ENCODE measurements around the gene UTP14A.
A peak's percentile ranks its signal among the peaks of the same experiment; 100 is the strongest.

The UTP14A gene

DNA sequence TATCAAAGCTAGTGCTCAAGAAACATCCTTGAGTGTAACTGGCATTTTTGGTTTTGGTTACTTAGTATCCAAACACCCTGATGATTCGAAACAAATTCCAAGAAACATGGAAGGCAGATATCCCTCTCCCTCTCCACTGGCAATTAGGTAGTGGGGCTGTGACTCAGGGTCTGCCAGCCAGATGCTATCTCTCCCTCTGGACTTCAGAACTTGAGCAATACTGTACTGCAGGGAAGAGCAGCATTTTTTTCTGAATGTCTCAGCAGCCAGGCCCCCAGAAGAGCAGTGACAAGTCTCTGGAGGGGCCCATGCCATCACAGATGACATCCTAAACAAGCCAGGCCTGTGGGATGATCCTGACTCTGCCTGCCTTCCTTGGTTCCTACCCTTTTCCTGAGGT is 39.2 kb downstream of the UTP14A start:
- no peak for DNase-seq (ENCODE audit: low read depth)

GRCh38 chrX:129953334-129953648 is 47.3 kb downstream of the UTP14A start:
- DNase-seq (ENCODE audit: low read depth) = no peak

- DNase-seq (ENCODE audit: low read depth) = no peak
Observed at GRCh38 chrX:129953881-129954280, 47.9 kb downstream of the UTP14A start.

GRCh38 chrX:129954804-129955203 is 48.8 kb downstream of the UTP14A start:
- DNase-seq (ENCODE audit: low read depth) = no peak

DNA sequence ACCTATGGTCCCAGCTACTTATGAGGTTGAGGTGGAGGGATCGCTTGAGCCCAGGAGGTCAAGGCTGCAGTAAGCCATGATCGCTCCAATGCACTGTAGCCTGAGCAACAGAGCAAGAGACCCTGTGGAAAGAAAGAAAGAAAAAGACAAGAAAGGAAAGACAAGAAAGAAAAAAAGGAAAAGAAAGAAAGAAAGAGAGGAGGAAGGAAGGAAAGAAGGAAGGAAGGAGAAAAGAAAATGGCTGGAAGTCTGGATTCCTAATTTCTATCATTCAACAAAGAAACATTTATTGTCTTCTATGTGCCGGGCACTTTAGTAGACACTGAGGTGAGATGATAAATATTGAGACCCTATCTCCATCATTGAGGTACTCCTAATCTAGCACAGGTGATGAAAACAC is 49.7 kb downstream of the UTP14A start:
- DNase-seq (ENCODE audit: low read depth) = no peak

- DNase-seq (ENCODE audit: low read depth) = no peak
Observed at GRCh38 chrX:129956145-129956544, 50.2 kb downstream of the UTP14A start.

DNA sequence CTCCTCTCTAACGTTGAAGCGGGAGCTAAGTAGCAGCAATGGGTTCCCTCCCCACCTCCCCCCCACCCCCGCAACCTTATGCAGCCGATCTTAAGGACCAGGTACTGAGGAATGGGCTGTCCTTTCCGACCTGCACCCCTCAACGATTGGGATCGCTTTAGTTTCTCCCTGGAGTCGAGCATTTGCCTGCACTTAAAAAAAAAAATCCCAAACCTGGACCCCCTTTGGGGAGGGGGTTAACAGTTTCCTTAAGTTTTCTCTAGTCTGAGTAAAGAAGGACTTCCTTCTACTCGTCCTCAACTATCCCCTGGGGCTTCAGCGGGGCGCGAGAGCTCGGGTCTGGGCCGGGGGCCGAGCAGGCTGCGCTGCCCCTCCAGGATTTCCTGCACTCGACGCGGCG is 50.8 kb downstream of the UTP14A start:
- no peak for DNase-seq (ENCODE audit: low read depth)

DNA sequence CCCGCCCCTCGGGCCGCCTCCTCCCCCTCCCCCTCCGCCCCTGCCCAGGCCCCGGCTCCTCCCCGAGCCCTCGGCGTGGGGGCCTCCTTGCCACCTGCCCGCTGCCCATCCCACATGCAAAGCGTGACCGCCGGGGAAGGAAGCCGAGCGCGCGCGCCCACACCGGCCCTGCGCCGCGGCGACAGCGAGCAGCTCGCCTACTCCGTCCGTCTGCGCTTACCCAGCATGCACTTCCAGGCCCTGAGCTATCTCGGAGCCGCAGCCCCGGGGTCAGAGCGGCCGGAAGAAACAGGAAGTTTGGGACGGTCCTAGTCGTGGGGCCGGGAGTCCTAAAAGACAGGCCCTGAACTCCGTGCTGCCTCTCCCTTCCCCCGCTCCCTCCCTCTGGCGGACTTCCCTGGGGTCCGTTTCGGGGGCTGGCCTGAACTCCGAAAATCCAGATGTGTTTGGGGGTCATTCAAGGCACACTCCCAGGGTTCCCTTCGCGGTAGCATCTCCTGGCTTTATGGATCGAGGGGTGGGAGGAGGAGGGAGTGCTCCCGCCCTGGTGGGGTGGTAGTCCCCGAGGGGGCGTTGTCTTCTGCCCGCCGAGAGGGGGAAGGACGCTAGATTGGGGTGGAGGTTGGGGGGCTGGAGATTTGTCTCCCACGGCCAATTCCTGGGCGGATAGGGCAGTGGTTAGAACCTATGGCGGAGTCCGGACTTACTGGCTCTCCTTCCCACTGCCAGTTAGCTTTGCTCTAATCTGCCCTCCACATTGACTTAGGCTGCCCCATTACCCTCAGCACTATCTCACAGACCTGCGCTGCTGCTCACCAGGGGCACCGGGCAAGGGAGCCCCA is 51.5 kb downstream of the UTP14A start:
- no peak for DNase-seq (ENCODE audit: low read depth)

DNA sequence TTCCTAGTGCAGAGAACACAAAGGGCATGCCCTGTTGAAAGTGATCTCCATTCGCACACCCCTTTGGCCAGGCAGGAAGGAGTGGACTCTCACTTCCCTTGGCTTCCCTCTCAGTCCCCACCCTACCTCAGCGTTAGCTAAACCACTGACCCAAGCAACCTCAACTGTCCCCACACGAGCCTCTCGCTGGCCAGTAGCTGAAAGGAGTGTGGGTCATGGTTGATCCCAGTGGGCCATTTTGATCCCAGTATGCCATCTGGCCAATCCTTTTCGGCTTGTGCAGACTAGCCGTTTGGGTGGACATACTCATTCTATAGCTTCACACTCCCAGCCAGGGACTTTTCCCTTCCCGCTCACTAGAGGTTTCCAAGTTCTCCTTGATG is 52.1 kb downstream of the UTP14A start:
- DNase-seq (ENCODE audit: low read depth) = no peak

DNA sequence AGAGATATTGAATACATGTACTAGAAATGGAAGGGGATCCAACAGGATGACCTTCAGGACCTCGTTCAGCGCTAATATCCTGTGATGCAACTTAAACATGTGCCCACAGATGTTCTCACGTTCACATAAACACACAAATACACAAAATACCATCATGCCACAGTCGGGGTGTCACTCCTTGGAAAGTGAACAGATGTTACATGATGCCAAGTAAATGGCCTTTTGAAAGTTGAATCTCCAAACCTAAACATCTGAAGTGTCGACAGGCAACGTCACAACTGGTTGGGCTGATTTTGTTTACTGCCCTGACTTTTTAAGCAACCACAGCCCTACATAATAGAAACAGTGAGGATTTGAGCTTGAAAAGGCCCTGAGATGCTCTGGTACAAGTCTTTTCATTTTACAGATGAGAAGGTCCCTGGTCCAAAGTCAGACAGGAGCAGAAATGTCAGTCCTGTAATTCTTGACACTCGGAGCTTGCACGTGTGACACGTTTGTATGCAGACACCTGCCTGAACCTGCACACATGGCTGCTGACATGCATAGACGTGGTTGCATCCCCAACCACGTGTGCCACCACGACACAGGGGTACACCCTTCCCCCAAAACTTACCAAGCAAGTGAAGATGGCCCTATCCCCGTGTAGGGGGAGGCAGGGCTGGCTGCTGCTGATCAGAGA is 53.0 kb downstream of the UTP14A start:
- no peak for DNase-seq (ENCODE audit: low read depth)

GRCh38 chrX:129959493-129959832 is 53.5 kb downstream of the UTP14A start:
- DNase-seq (ENCODE audit: low read depth) = no peak

GRCh38 chrX:129961180-129962083 is 55.5 kb downstream of the UTP14A start:
- peak; percentile 51 for DNase-seq (ENCODE audit: low read depth)

- DNase-seq (ENCODE audit: low read depth) = no peak
Observed at GRCh38 chrX:129963729-129964128, 57.8 kb downstream of the UTP14A start.

DNA sequence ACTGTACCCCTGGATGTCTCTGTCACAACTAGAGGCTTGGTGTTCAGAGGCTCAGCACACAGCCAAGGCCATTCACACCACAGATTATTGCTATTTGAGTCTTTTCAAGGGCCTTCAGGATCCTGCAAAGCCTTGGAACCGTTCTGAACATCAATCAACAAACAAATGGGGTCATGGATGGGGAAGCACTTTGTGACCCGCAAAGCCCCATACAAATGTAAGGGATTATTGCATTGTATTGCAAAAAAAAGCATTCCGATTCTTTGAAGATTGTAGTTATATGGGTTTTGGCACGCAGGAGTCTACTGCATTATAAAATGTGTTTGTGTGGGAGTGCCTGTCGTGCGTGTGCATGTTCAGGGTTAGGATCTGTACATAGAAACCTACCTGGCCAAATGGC is 59.2 kb downstream of the UTP14A start:
- no peak for DNase-seq (ENCODE audit: low read depth)

DNA sequence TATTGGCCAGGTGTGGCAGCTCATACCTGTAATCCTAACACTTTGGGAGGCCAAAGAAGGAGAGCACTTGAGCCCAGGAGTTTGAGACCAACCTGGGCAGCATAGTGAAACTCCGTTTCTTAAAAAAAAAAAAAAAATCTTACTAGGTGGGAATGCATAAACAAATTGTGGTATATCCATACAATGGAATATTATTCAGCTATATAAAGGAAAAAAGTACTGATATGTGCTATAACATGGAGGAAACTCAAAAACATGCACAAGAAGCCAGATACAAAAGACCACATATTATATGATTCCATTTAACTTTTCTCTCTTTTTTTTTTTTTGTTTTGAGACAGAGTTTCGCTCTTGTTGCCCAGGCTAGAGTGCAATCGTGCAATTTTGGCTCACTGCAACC is 63.0 kb downstream of the UTP14A start:
- DNase-seq (ENCODE audit: low read depth) = no peak

DNA sequence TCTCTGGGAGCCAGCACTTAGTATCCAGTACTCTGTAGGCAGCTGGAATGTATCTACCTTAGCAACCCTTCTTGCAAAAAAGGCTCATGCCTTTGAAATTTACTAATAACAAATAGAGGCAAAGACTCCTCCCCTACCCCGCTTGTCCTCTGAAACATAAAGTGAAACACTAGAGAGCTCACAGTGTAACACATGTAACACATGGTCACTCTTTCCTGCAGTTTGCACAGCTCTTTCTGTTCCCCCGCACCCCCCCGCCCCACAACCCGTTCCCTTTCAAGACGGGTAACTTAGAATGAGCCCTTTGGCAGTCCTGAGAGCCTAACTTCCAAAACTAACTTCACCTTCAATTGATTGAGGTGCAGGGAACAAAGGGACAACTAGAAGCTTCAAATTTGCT is 70.5 kb downstream of the UTP14A start:
- DNase-seq (ENCODE audit: low read depth) = no peak
